H1 (cell line): ENCODE measurements around the gene PBX3. TPM values are rescaled to one million over a fixed set of nuclear protein-coding genes. Genes with fewer than 3 reads are reported as not detected.
A peak's percentile ranks its signal among the peaks of the same experiment; 100 is the strongest.

Source experiments
- ATF3 ChIP-seq: IDR thresholded peaks from 2 replicates; pipeline ENCODE4 v1.6.1; 2011; ENCODE audit warnings: low read depth, mild to moderate bottlenecking, low read length; ENCODE audit not compliant: insufficient read depth
- BCL11A ChIP-seq, 2 experiments: IDR thresholded peaks; one replicate each; pipeline ENCODE4 v1.6.1; 2011; ENCODE audit warnings: low read depth in 2 of 2, low read length in 2 of 2, mild to moderate bottlenecking in 2 of 2
- CHD1 ChIP-seq: IDR thresholded peaks from 2 replicates; pipeline ENCODE4 v1.6.1; 2012; ENCODE audit warnings: low read depth, low read length, improper control_type of control experiment
- CHD2 ChIP-seq: IDR thresholded peaks from 2 replicates; pipeline ENCODE4 v1.6.1; 2012; ENCODE audit warnings: low read length, improper control_type of control experiment
- CREB1 ChIP-seq: IDR thresholded peaks from 2 replicates; pipeline ENCODE4 v1.6.1; 2012; ENCODE audit warnings: inconsistent platforms
- EGR1 ChIP-seq: IDR thresholded peaks from 2 replicates; pipeline ENCODE4 v1.6.1; 2011; ENCODE audit warnings: low read depth, low read length, borderline replicate concordance
- EZH2 ChIP-seq: fragments of 200-600 bp; sonication (generic); IDR thresholded peaks from 2 replicates; pipeline ENCODE4 v1.7.1; 2012; ENCODE audit warnings: low read depth, mild to moderate bottlenecking, moderate library complexity, low read length, inconsistent platforms; ENCODE audit not compliant: severe bottlenecking
- GABPA ChIP-seq: IDR thresholded peaks from 2 replicates; pipeline ENCODE4 v1.6.1; 2011; ENCODE audit warnings: mild to moderate bottlenecking, low read length, moderate library complexity, borderline replicate concordance; ENCODE audit not compliant: insufficient read depth
- KDM1A ChIP-seq: fragments of 200-600, 300-600 bp; sonication (generic); IDR thresholded peaks from 2 replicates; pipeline ENCODE4 v1.7.1; 2016; ENCODE audit warnings: mild to moderate bottlenecking, low read length, borderline replicate concordance
- KDM5A ChIP-seq: fragments of 200-600 bp; IDR thresholded peaks from 2 replicates; pipeline ENCODE4 v1.7.1; 2012; ENCODE audit warnings: mild to moderate bottlenecking, low read length, inconsistent platforms, mixed read lengths
- MAFK ChIP-seq: IDR thresholded peaks from 2 replicates; pipeline ENCODE4 v1.6.1; 2012; ENCODE audit warnings: low read depth, mild to moderate bottlenecking, improper control_type of control experiment, low read length
- MAX ChIP-seq: IDR thresholded peaks from 2 replicates; pipeline ENCODE4 v1.6.1; 2012; ENCODE audit warnings: inconsistent platforms
- PHF8 ChIP-seq: fragments of 200-600 bp; sonication (generic); conservative IDR thresholded peaks from 2 replicates; pipeline ENCODE4 v1.7.1; 2012; ENCODE audit warnings: low read depth, mild to moderate bottlenecking, inconsistent platforms, low read length, moderate library complexity
- RAD21 ChIP-seq, 2 experiments: IDR thresholded peaks in 1 of 2; conservative IDR thresholded peaks in 1 of 2; 2 replicates each; pipeline ENCODE4 v1.6.1; 2011; ENCODE audit warnings: low read depth in 2 of 2, low read length in 2 of 2, improper control_type of control experiment in 1 of 2, inconsistent platforms in 1 of 2, mild to moderate bottlenecking in 1 of 2, moderate library complexity in 1 of 2
- RBBP5 ChIP-seq: IDR thresholded peaks from 2 replicates; pipeline ENCODE4 v1.7.1; 2012; ENCODE audit warnings: low read depth, mild to moderate bottlenecking, inconsistent platforms, low read length, moderate library complexity, borderline replicate concordance
- RFX5 ChIP-seq: IDR thresholded peaks from 2 replicates; pipeline ENCODE4 v1.6.1; 2011; ENCODE audit warnings: low read depth, low read length, improper control_type of control experiment, borderline replicate concordance
- RNF2 ChIP-seq: fragments of 200-900, 300-1000 bp; sonication (generic); IDR thresholded peaks from 2 replicates; pipeline ENCODE4 v1.7.1; 2016; ENCODE audit warnings: borderline replicate concordance, low read depth, mild to moderate bottlenecking, antibody characterized with exemption, low read length; ENCODE audit not compliant: poor library complexity, severe bottlenecking; ENCODE audit errors: missing control alignments
- SAP30 ChIP-seq: fragments of 300-600 bp; sonication (generic); IDR thresholded peaks from 2 replicates; pipeline ENCODE4 v1.7.1; 2012; ENCODE audit warnings: low read length, moderate library complexity, mild to moderate bottlenecking, inconsistent platforms; ENCODE audit not compliant: insufficient read depth, insufficient replicate concordance
- SIX5 ChIP-seq: IDR thresholded peaks from 2 replicates; pipeline ENCODE4 v1.6.1; 2011; ENCODE audit warnings: mild to moderate bottlenecking, low read depth, low read length
- SP1 ChIP-seq: IDR thresholded peaks from 2 replicates; pipeline ENCODE4 v1.6.1; 2011; ENCODE audit warnings: low read depth, low read length
- SRF ChIP-seq: IDR thresholded peaks from 2 replicates; pipeline ENCODE4 v1.6.1; 2011; ENCODE audit warnings: mild to moderate bottlenecking, low read depth, low read length, moderate library complexity
- TBP ChIP-seq: IDR thresholded peaks from 2 replicates; pipeline ENCODE4 v1.6.1; 2011; ENCODE audit warnings: low read depth, low read length, improper control_type of control experiment
- TEAD4 ChIP-seq: IDR thresholded peaks from 2 replicates; pipeline ENCODE4 v1.6.1; 2012; ENCODE audit warnings: low read depth, low read length, inconsistent platforms, mixed read lengths
- ZNF274 ChIP-seq: IDR thresholded peaks from 2 replicates; pipeline ENCODE4 v1.7.0; 2012; ENCODE audit warnings: low read length, borderline replicate concordance; ENCODE audit errors: extremely low read depth
- polyA plus RNA-seq, 7 experiments: library from polyadenylated mRNA; depleted of rRNA in 3 of 7; stranded (reverse) in 5 of 7; unstranded in 2 of 7; fragments of >200 nt in 5 of 7; fragments of 200-250 nt in 2 of 7; gene quantifications; 1 replicate in 5 of 7; 2 replicates in 1 of 7; 4 replicates in 1 of 7; pipeline versions ENCODE4 v1.2.1 to v1.2.3, GENCODE V29; 2011 to 2013; ENCODE audit warnings: missing spikeins in 2 of 7, mixed read lengths in 2 of 7
- total RNA-seq: library from RNA; stranded (reverse); fragmentation: NEBNext Ultra II Directional; extraction: Animal tissue kit (Norgen Biotek cat#: 25700); gene quantifications from 2 replicates; pipeline ENCODE4 v1.2.1, GENCODE V29; 2021

PBX3 gene
- total and polyA plus RNA-seq, 2 of the 8 experiments (the other 6 are each of a cell fraction or from before 2014, with no cell fraction given) = 22.7 to 44.3 TPM

GRCh38 chr9:125748446-125749099 lies 1.4 kb downstream of the PBX3 start (continued):
- TF ChIP-seq ATF3 (no peak), RNF2 (no peak), CREB1 (no peak), KDM5A (no peak), ZNF274 (no peak), GABPA (no peak), EGR1 (no peak), TEAD4 (no peak), TBP (no peak), KDM1A (no peak), RAD21 (IDR thresholded peaks at IDR 0.05 in 1 of 2, conservative IDR thresholded peaks at IDR 0.05 in 1 of 2; ENCODE audit: low read depth in 2 of 2, low read length in 2 of 2) (no peak), SP1 (no peak), PHF8 (no peak), CHD1 (no peak), RFX5 (no peak), EZH2 (no peak), CHD2 (no peak), MAFK (no peak), SRF (no peak), SAP30 (peak; percentile 53), RBBP5 (peak; percentile 68), SIX5 (no peak), BCL11A (IDR thresholded peaks at IDR 0.05; ENCODE audit: low read depth in 2 of 2, low read length in 2 of 2) (no peak), MAX (no peak; the same call in 1 of the 2 replicates)
